Measurements from ENCODE around the gene OBP2A.
A peak's percentile ranks its signal among the peaks of the same experiment; 100 is the strongest.
"Not testable (repeated sequence)": the region's sequence is repeated elsewhere in the genome, so short reads cannot be mapped to it uniquely, and the experiment has no call there.

Gene OBP2A

GRCh38 chr9:135526730-135527571 is 19.0 kb upstream of the OBP2A start:
- DNase-seq: no peak

DNA sequence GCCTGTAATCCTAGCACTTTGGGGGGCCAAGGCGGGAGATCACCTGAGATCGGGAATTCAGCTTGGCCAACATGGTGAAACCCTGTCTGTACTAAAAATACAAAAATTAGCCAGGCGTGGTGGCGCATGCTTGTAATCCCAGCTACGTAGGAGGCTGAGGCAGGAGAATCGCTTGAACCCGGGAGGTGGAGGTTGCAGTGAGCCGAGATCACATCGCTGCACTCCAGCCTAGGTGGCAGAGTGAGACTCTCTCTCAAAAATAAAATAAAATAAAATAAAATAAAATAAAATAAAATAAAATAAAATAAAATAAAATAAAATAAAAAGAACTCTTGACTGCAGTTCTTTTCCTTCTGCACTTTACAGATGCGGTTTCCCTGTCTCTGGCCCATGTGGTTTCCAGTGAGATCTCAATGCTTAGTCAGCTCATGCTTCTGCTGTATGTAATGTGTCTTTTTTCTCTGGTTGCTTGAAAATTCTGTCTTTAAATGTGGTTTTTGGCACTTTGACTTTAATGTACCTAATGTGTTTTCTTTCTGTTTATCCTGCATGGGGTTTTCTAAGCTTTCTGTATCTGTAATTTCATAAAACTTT is 17.0 kb upstream of the OBP2A start:
- DNase-seq: not testable (repeated sequence)

DNA sequence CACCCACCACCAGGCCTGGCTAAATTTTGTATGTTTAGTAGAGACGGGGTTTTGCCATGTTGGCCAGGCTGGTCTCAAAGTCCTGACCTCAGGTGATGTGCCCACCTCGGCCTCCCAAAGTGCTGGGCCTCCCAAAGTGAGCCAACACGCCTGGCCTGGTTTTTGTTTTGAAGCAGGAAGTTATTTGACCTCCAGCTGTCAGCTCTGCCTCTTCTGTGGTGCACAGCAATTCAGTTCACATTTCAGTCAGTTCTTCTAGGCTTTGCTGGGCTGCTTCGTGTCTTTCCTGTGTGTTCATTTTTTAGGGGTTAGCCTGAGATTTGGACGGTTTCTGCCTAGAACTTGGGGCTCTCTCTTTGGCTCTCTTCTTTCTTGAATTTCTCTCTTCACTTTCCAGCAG is 15.8 kb upstream of the OBP2A start:
- no peak for DNase-seq

DNA sequence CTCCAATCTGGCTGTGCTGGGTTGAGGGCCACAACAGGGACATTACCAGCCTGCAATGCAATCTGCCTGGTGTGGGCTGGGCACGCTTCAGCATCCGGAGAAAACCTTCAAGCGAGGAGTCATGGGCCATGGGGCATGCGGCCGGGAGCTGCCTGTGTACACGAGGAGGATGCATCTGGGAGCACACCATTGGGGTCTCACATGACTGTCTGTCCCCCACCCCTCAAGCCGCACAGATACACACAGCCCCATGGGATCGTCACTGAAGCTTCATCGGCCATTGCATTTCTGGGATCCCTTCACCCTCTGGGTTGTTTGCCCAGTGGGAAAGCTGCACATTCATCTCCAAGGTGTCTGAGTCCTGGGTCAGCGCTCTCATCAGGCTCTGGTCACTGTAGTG is 14.8 kb upstream of the OBP2A start:
- DNase-seq: no peak

DNA sequence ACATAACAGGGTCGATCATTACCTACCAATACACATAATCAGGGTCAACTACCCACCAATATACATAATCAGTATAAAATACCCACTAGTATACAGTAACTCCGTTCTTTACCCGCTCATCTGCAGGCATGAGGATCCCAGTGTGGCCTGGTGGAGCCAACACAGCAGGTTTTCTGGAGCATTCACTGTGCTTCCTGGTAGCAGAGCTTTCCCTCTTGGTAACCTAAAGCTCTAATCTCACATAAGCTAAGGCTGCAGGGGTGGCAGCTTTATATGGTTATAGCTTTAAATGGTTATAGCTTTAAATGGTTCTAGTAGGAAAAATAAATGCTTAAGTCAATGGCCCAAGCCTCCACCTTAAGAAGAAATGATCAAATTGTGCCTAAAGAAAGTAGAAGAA is 12.8 kb upstream of the OBP2A start:
- DNase-seq: peak; percentile 27

- no peak for DNase-seq
Measured at GRCh38 chr9:135533674-135534073, 12.3 kb upstream of the OBP2A start.

DNA sequence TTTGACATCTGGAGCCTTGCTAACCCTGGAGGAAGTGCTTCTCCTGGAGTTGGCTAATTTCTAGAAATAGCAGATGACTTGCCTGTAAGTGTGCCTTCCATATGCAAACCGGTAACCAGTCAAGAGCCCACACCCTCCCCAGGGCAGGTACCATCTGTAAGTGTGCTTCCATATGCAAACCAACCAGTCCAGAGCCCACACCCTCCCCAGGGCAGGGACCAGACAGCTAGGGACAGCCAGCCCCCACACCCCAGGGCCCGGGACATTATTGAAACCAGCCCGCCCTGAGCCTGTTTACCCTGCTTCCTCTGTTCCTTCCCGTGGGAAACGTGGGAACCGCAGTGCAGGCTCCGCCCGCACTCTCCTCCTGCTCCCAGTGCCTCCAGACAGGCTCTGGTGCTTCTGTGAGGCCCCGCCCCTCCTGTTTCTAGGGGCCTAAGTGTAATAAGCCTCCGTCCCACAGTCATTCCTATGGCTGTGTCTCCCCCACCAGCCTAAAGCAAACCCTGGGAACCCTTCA is 11.7 kb upstream of the OBP2A start:
- not testable (repeated sequence) for DNase-seq

DNA sequence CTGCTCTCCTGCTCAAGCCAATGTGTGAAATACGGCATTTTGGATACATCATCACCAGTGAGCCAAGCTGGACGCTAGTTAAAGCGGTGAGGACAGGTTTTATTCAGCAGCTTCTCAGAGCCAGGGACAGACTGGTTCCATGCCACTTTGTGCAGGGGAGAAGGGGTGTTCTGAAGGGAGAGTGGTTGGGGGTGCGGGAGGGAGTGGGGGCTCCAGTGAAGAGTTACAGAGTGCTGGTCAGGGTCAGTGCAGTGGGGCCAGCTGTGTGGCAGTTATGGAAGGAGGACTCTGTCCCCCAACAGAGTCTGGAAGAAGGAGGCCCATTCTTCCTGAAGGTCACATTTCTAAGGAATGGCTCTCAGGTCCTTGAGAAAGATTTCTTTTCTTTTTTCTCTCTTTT is 11.1 kb upstream of the OBP2A start:
- DNase-seq: not testable (repeated sequence)

GRCh38 chr9:135535631-135536030 is 10.3 kb upstream of the OBP2A start:
- not testable (repeated sequence) for DNase-seq

DNA sequence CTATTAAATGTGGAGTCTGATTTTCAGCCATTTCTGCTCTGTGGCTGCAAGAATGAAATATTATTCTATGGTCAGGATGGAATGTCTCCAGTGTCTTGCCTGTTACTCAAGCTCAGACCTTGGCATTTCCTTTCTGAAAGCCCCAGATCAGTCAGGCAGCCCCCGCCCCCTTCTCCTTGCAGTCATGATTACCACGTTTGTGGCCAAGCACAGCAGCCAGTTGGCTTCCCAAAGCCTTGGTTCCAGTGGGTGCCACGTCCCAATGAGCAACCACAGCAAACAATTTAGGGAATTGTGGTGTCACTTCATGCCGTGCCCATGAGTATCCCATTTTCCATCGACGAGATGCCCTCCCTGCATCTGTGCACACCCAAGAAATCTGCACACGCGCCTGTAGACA is 9.7 kb upstream of the OBP2A start:
- no peak for DNase-seq

GRCh38 chr9:135543262-135543894 is 2.5 kb upstream of the OBP2A start:
- DNase-seq: not testable (repeated sequence)

DNA sequence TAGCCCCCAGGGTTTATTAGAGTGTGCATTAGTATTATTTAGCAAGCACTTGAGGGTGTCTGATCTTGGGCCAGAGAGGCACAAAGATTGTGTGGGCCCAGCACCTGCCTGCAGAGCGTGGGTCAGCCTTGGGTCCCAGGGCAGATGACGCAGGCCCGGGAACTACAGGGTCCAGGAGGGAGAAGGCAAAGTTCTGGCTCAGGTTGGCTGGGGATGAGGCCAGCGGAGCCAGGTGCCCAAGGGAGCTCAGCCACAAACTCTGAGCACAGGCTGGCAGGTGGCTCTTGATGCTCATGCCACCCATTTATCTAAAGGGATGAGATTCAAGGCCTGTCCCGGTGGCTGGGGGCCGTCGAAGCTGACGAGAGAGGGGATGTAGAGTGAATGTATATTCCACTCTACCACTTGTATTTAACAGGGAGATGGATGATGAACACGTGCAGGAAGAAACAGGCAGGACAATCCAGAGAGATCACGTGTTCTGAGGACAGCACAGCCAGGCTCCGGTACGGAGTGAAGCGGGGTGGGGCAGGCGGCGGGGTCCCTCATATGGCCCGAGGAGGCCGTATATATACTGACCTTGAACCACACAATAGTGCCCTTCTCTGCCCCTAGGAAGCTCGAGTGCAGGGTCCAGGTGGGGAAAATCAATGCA is 818 bp upstream of the OBP2A start:
- DNase-seq: no peak

- DNase-seq: not testable (repeated sequence)
Measured at GRCh38 chr9:135546792-135547617, 1.1 kb downstream of the OBP2A start.

DNA sequence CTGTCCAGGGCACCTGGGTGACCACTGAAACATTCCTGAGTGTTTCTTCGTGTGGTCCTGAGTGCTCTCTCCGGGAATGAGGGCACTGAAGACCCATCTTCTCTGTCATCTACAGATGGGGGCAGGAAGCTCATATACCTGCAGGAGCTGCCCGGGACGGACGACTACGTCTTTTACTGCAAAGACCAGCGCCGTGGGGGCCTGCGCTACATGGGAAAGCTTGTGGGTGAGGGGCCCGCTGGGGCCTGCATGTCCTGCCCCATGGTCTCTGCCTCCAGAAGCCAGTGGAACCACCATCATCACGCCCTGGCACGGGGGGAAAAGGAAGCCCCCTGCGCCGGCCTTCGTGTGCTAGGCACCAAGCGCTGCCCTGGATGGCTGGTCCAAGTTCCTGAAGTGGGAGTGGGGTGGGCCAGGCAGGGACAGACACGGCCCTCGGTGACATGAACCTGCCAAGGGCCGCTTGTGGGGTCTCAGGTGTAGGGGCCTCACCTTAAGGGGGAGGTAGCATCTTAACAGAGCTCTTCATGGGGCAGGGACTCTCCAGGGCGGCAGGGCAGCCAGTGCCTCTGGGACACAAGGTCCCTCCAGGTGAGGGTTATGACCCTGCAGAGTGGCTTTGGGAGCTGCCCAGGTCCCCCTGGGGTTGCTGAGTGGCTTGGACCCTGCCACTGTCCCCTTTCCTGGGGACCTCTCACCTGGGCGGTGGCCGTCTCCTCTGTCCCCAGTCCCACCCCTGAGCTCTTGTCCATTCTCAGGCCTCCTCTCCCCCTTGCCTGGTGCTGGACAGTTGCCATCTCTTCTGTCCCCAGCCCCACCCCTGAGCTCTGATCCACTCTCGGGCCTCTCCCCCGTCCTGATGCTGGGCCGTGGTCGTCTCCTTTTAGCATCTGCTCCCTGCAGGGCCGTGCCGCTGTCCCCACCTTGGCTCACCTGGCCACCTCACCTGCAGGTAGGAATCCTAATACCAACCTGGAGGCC is 2.1 kb downstream of the OBP2A start:
- DNase-seq: no peak

GRCh38 chr9:135549478-135550343 is 3.8 kb downstream of the OBP2A start:
- not testable (repeated sequence) for DNase-seq

GRCh38 chr9:135550344-135550918 is 4.5 kb downstream of the OBP2A start:
- no peak for DNase-seq

DNA sequence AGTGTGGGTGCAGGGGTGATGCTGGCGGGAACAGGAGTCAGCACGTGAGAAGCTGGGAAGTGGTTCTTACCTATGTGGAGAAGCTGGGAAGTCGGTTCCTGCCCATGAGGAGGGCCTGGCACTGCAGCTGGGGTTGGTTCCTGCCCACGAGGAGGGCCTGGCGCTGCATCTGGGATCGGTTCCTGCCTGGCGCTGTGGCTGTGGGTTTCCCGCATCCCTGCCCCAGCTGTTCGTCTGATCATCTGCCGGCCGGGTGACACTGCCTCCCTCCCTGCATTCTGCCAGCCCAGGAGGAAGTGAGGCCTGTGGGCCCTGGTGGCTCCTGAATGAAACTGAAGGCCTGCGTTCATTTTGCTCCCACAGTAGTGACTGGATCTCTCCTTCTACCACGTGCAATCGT is 5.1 kb downstream of the OBP2A start:
- DNase-seq: no peak

DNA sequence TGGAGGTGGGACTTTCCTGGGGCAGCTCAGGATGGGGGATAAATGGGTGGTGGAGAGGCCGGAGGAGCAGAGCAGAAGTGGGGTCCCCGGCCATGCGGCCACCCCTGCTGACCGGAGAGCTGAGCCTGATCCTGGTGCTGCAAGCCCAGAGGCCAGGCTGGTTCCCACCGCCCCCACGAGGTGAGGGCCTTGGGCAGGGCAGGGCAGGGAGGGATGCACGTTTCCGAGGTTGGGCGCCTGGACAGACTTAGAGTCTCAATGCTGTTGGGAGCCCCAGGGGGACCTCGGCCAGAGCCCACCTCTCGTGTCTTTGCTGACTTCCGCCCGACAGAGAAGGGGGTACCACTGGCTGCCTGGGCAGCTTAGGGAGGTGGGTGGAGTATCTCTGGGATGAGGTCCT is 5.5 kb downstream of the OBP2A start:
- no peak for DNase-seq

- no peak for DNase-seq
Measured at GRCh38 chr9:135552021-135552697, 6.2 kb downstream of the OBP2A start.
